HG03558 (cell line): ENCODE measurements around the gene TBXAS1.

Experiments used
- ATAC-seq: cut with Tn5 transposase; IDR thresholded peaks from one replicate; pipeline ENCODE4 v1.9.1; 2021; ENCODE audit warnings: moderate number of reproducible peaks; ENCODE audit not compliant: unreplicated experiment; ENCODE audit errors: extremely low read depth

The TBXAS1 gene

DNA sequence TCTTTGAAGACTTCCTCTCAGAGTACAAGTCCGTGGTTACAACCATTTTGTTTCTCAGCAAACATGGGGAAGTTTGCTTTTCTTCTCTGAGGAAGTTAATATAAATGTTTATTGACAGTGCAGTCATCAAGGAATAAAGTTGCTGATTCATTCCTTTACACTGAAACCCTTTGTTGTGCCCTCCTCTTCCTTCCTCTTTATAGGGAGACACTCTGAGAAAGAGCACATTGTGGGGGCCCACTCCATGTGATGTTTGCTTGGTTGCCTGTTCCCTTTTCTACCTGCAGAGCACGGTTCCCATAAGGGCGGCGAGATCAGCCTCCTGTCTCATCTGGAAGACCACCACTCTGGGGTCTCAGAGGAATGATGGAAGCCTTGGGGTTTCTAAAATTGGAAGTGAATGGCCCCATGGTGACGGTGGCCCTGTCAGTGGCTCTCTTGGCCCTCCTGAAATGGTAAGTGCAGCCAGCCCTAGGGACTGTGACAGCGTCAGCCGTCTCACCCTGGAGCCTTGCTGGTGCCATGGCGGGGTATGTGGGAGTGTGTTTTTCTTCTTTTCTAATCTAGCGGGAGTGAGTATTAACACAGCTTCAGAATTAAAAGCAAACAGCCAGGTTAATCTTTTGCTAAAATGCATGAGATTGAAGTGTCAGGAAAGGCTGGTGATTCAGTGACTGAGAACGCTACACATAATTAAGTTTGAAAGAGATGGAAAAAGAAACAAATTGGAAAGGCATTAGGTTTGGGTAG, at the start of gene TBXAS1:
TSS of gene TBXAS1 (plus strand) at position 240 of the 750 bp plus-strand sequence. CDS start at position 367, 127 bp downstream.
- ATAC-seq = no peak

GRCh38 chr7:139782932-139783331, 46.1 kb upstream of the TBXAS1 start:
- ATAC-seq = no peak

- ATAC-seq = no peak
Observed at GRCh38 chr7:139783647-139784385, 45.2 kb upstream of the TBXAS1 start.

DNA sequence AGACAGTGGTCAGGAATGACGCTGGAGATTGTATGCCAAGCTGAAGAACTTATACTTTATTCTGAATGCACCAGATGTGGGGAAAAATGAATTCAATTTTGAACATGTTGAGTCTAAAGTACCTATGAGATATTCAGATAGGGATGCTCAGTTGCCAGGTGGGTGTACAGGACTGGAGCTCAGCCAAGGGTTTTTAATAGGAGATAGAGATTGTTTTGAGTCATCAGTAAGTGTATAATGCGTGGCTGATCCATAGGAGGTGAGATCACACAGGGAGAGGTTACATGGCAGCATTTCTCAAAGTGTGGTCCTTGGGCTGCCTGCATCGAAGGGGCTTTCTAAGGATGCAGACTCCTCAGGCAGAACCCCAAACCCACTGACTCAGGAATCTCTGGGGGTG, 44.4 kb upstream of the TBXAS1 start:
- no peak for ATAC-seq

GRCh38 chr7:139791316-139791715, 37.7 kb upstream of the TBXAS1 start:
- no peak for ATAC-seq

GRCh38 chr7:139797607-139798006, 31.5 kb upstream of the TBXAS1 start:
- no peak for ATAC-seq

- peak; percentile 65 for ATAC-seq
Observed at GRCh38 chr7:139798221-139798620, 30.8 kb upstream of the TBXAS1 start.

- ATAC-seq = no peak
Observed at GRCh38 chr7:139798892-139799291, 30.2 kb upstream of the TBXAS1 start.

- ATAC-seq = no peak
Observed at GRCh38 chr7:139799586-139799985, 29.5 kb upstream of the TBXAS1 start.

DNA sequence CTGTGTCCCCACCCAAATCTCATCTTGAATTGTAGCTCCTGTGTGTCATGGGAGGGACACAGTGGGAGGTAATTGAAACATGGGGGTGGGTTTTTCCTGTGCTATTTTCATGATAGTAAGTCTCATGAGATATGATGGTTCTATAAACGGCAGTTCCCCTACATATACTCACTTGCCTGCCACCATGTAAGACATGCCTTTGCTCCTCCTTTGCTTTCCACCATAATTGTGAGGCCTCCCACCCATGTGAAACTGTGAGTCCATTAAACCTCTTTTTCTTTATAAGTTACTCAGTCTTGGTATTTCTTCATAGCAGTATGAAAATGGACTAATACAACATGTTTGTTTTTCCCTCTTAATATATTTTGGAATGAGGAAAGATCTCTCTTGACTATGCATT, 24.5 kb upstream of the TBXAS1 start:
- no peak for ATAC-seq

GRCh38 chr7:139807009-139807408, 22.1 kb upstream of the TBXAS1 start:
- ATAC-seq = no peak

DNA sequence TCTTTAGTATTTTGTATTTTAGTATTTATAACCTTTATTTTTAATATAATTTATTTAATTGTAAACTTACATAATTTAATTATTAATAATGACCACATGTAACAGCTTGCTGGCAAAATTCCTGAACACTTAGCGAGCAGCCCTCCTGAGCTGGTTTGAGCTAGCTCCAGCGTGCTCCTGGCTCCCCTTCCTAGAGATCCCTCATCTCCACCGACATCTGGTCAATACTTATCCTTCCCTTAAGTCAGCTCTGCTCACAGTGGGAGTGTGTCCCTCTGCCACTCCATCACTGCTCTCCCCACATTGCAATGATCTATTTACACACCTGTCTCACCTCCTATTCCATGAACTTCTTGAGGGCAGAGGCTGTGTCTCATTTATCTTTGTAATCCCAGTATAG, 20.6 kb upstream of the TBXAS1 start:
- no peak for ATAC-seq

- no peak for ATAC-seq
Observed at GRCh38 chr7:139808846-139809442, 20.1 kb upstream of the TBXAS1 start.

DNA sequence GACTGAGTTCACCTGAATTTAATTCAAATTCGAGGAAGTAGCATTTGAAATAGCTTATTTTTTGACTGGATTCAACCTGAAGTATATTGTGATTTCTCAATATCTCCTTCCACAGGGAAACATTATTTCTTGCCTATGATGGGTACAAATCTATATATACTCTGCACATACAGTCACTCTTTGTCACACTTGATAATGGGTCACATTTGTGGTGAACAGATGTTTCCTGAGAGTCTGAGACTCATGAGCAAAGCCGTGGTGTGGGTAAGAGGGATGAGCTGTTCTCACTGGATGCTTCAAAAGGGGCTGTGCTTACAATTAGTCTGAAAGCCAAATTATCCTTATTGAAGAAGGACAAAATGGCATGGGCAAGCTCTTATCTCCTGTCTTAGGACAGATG, 18.0 kb upstream of the TBXAS1 start:
- no peak for ATAC-seq

GRCh38 chr7:139813151-139813550, 15.9 kb upstream of the TBXAS1 start:
- ATAC-seq = no peak

DNA sequence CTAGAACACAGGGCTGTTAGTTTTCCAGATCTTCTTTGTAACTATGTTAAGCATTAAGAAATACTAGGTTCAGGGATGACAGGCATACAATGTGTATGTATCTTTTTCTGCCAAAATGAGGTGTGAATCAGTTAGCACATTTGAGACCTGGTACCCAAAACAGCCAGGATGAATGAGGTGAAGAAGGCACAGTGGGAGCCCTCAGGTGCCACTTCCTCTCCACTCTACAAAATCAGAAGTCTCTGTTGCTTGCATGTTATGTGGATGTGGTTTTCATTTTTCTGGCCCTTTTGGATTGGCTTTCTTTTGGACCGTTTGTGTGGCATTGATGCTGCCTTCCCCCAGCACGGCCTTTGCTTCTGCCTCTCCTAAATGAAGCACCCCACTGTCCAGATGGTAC, 15.4 kb upstream of the TBXAS1 start:
- no peak for ATAC-seq

DNA sequence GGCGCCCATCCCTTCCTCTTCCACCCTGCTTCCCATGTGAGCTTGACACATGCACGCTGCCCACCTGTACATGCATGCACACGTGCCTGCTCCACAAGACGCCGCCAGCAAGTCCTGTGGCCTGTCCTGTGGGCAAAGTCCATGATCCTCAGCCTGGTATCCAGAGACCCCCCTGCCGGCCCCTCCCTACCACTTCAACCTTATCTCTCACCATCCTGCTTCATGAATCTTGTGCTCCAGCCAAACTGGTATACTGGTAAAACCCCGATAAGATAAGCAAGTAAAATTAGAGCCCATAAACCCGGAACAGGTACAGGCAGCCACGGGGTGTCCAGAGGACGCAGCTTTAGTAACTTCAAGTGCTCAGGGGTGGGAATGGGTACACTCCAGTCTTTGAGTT, 11.8 kb upstream of the TBXAS1 start:
- ATAC-seq = no peak

GRCh38 chr7:139820089-139820488, 9.0 kb upstream of the TBXAS1 start:
- no peak for ATAC-seq

DNA sequence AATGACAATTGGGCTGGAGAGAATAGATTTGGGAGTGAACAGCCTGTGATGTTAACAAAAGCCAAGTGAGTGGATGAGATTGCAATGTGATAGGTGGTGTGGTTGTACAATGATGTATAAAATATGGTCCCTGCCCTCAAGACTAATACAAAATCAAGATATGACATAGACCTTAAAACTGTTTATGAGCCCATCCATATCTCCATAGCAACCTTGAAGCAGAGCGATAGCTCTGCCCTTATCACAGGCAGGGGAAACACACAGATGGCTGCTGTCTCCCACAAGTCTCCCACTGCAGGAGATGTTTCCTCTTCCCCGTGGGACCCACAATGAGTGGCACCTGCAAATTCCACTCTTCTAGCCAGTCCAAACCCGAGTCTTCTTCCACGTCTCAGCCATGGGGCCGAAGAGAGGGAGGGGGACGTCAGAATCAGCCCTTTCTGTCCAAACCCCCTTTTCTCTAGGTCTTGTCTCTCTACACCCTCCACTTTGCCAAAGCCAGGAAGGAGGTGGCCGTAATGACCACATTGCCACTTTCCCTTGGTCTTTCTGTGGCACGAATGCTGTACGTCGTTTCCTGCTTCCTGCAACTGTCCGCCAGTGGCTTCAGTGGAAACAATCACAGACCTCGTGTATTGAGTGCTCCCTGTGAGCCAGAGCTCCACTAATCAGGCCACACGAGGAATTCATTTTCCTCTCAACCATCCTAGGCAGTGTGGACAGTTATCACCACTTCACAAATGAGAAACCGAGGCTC, 7.5 kb upstream of the TBXAS1 start:
- ATAC-seq = no peak

GRCh38 chr7:139822855-139823254, 6.2 kb upstream of the TBXAS1 start:
- ATAC-seq = no peak
